ENCODE measurements around the gene DLG5.

DNA sequence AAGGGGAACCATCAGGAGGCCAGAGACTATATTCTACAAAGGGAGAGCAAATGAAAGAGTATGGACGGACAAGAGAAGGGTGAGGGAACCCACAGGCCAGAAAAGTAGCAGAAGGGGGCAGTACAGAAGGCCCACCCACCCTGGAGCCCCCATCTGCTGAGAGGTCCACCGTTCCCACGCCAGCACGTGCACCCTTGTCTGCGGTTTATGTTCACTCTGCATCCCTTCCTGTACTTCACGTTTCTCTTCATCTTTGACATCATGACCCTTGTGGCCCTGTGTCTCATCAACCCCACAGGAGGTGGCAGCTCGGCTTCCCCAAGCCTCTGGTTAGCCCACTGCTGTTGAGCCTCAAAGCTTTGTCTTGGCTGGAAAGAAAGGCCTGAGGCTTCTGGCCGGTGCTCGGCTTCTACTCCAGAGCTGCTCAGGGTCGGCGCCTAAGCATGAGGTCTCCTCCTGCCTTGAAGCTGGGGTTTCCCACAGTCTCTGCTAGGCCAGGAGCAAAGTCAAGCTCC, 138.0 kb downstream of the DLG5 start:
- TF ChIP-seq, protein P1, sequence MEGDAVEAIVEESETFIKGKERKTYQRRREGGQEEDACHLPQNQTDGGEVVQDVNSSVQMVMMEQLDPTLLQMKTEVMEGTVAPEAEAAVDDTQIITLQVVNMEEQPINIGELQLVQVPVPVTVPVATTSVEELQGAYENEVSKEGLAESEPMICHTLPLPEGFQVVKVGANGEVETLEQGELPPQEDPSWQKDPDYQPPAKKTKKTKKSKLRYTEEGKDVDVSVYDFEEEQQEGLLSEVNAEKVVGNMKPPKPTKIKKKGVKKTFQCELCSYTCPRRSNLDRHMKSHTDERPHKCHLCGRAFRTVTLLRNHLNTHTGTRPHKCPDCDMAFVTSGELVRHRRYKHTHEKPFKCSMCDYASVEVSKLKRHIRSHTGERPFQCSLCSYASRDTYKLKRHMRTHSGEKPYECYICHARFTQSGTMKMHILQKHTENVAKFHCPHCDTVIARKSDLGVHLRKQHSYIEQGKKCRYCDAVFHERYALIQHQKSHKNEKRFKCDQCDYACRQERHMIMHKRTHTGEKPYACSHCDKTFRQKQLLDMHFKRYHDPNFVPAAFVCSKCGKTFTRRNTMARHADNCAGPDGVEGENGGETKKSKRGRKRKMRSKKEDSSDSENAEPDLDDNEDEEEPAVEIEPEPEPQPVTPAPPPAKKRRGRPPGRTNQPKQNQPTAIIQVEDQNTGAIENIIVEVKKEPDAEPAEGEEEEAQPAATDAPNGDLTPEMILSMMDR (IDR thresholded peaks at IDR 0.05), result no peak
- TF ChIP-seq EP300 (IDR thresholded peaks at IDR 0.05) (no peak), POLR2A (IDR thresholded peaks at IDR 0.05) (no peak)
